A549 (cell line): ENCODE results near the gene PPP2R5E. TPM values are rescaled to one million over a fixed set of nuclear protein-coding genes. Genes with fewer than 3 reads are reported as not detected.

ENCODE experiments used
- ATAC-seq, 2 experiments: fragments of 200-7000 bp in 1 of 2; fragments of >200 bp in 1 of 2; cut with Nextera tagmentation in 1 of 2; cut with Tn5 transposase in 1 of 2; 3 replicates each; pipeline versions ENCODE4 v1.8.0 to v1.9.1; 2018 to 2020; ENCODE audit warnings: mild to moderate bottlenecking in 1 of 2, moderate library complexity in 1 of 2
- CTCF ChIA-PET: fragments of 300-600 bp; sonication (Branson Sonifier 250); formaldehyde crosslinking; extraction: SDS; loops from one replicate; lab custom pipeline; 2021; ENCODE audit warnings: antibody characterized with exemption, inconsistent platforms; lab: Yijun Ruan, JAX
- POLR2A ChIA-PET: fragments of 350-600 bp; formaldehyde crosslinking; extraction: SDS; loops from one replicate; lab custom pipeline; 2021; ENCODE audit warnings: antibody characterized with exemption, inconsistent platforms; lab: Yijun Ruan, JAX
- DNase-seq, 2 experiments: peaks; one replicate each; pipeline versions ENCODE4 v3.0.0 to v3.0.0-alpha.2; 2011 to 2016; ENCODE audit warnings: low read depth in 1 of 2, low spot score in 1 of 2
- FAIRE-seq: peaks from 2 replicates; lab custom pipeline; 2011; peaks lifted over from hg19 to GRCh38; lab: Jason Lieb, UNC
- H3K27ac ChIP-seq, 2 experiments: fragments of >200 bp; sonication (Bioruptor Twin); formaldehyde crosslinking; 3 replicates each; pipeline ENCODE4 v1.5.1; 2016 to 2017
- H3K4me1 ChIP-seq: fragments of >200 bp; sonication (Bioruptor Twin); formaldehyde crosslinking; 3 replicates; pipeline ENCODE4 v1.6.1; 2016
- H3K4me2 ChIP-seq: fragments of >200 bp; sonication (Bioruptor Twin); formaldehyde crosslinking; 3 replicates; pipeline ENCODE4 v1.6.1; 2016
- H3K4me3 ChIP-seq: fragments of >200 bp; sonication (Bioruptor Twin); formaldehyde crosslinking; 3 replicates; pipeline ENCODE4 v1.5.1; 2016
- H3K9me3 ChIP-seq: fragments of >200 bp; sonication (Bioruptor Twin); formaldehyde crosslinking; 3 replicates; pipeline ENCODE4 v1.6.1; 2016
- BHLHE40 ChIP-seq: IDR thresholded peaks from 2 replicates; pipeline ENCODE4 v1.6.1; 2012; ENCODE audit warnings: low read depth, low read length, inconsistent platforms
- CBX8 ChIP-seq: fragments of 200-600 bp; sonication (generic); IDR thresholded peaks from 2 replicates; pipeline ENCODE4 v1.6.1; 2016
- CHD2 ChIP-seq: fragments of 150-350 bp; IDR thresholded peaks from 2 replicates; pipeline ENCODE4 v1.6.1; 2014; ENCODE audit warnings: low read length; ENCODE audit not compliant: partially characterized antibody
- CHD4 ChIP-seq: fragments of 200-600 bp; sonication (generic); IDR thresholded peaks from 2 replicates; pipeline ENCODE4 v1.6.1; 2016; ENCODE audit warnings: antibody characterized with exemption, mild to moderate bottlenecking, borderline replicate concordance
- E2F6 ChIP-seq: IDR thresholded peaks from 2 replicates; pipeline ENCODE4 v1.6.1; 2012; ENCODE audit warnings: low read depth, borderline replicate concordance
- EHF ChIP-seq: fragments of 250-450 bp; sonication (Bioruptor Pico); IDR thresholded peaks from 2 replicates; pipeline ENCODE4 v1.5.0; 2020; ENCODE audit warnings: mild to moderate bottlenecking
- ESRRA ChIP-seq: fragments of 150-350 bp; IDR thresholded peaks from 2 replicates; pipeline ENCODE4 v1.6.1; 2014; ENCODE audit warnings: mild to moderate bottlenecking, low read length, borderline replicate concordance
- GATA3 ChIP-seq: IDR thresholded peaks from 2 replicates; pipeline ENCODE4 v1.6.1; 2012; ENCODE audit warnings: borderline replicate concordance
- HES2 ChIP-seq: fragments of >200 bp; sonication (Bioruptor Twin); formaldehyde crosslinking; IDR thresholded peaks from 2 replicates; pipeline ENCODE4 v1.6.1; 2016
- HOXB13 ChIP-seq: fragments of 250-450 bp; sonication (Bioruptor Pico); IDR thresholded peaks from 2 replicates; pipeline ENCODE4 v1.5.0; 2020; ENCODE audit warnings: low read depth, mild to moderate bottlenecking, moderate library complexity
- HOXB5 ChIP-seq: fragments of 250-450 bp; sonication (Bioruptor Pico); IDR thresholded peaks from 2 replicates; pipeline ENCODE4 v1.5.0; 2020; ENCODE audit warnings: mild to moderate bottlenecking, moderate library complexity
- JUN ChIP-seq, 2 experiments: fragments of >200 bp; sonication (Bioruptor Twin); formaldehyde crosslinking; IDR thresholded peaks; 2 replicates in 1 of 2; 3 replicates in 1 of 2; pipeline ENCODE4 v1.6.1; 2016 to 2017
- JUNB ChIP-seq: fragments of >200 bp; sonication (Bioruptor Twin); formaldehyde crosslinking; IDR thresholded peaks from 2 replicates; pipeline ENCODE4 v1.6.1; 2016
- KDM5A ChIP-seq: fragments of 200-600 bp; sonication (generic); IDR thresholded peaks from 2 replicates; pipeline ENCODE4 v1.6.1; 2016; ENCODE audit warnings: antibody characterized with exemption, mild to moderate bottlenecking
- MAFK ChIP-seq: fragments of 450-650 bp; IDR thresholded peaks from 2 replicates; pipeline ENCODE4 v1.6.1; 2014; ENCODE audit not compliant: partially characterized antibody
- MAZ ChIP-seq: fragments of 150-350 bp; IDR thresholded peaks from 2 replicates; pipeline ENCODE4 v1.6.1; 2014; ENCODE audit warnings: antibody characterized with exemption, low read depth, low read length, borderline replicate concordance
- NPAS2 ChIP-seq: fragments of 250-450 bp; sonication (Bioruptor Pico); IDR thresholded peaks from 2 replicates; pipeline ENCODE4 v1.8.0; 2022; ENCODE audit warnings: mild to moderate bottlenecking, moderate library complexity, borderline replicate concordance
- RARB ChIP-seq: fragments of 250-450 bp; sonication (Bioruptor Pico); IDR thresholded peaks from 2 replicates; pipeline ENCODE4 v1.8.0; 2021; ENCODE audit warnings: mild to moderate bottlenecking, moderate library complexity
- SMC3 ChIP-seq: fragments of >200 bp; sonication (Bioruptor Twin); formaldehyde crosslinking; IDR thresholded peaks from 3 replicates; pipeline ENCODE4 v1.6.1; 2018; ENCODE audit warnings: inconsistent platforms
- TFCP2L1 ChIP-seq: fragments of 250-450 bp; sonication (Bioruptor Pico); IDR thresholded peaks from 2 replicates; pipeline ENCODE4 v1.5.0; 2021; ENCODE audit warnings: mild to moderate bottlenecking
- USF2 ChIP-seq: fragments of 450-650 bp; IDR thresholded peaks from 2 replicates; pipeline ENCODE4 v1.6.1; 2014; ENCODE audit warnings: antibody characterized with exemption
- ZC3H11A ChIP-seq: fragments of 450-650 bp; IDR thresholded peaks from 2 replicates; pipeline ENCODE4 v1.6.1; 2014; ENCODE audit warnings: antibody characterized with exemption, mild to moderate bottlenecking
- ZSCAN20 ChIP-seq: fragments of 250-450 bp; sonication (Bioruptor Pico); IDR thresholded peaks from 2 replicates; pipeline ENCODE4 v1.8.0; 2022; ENCODE audit warnings: mild to moderate bottlenecking, moderate library complexity
- WGBS: methylation state at CpG from one replicate; pipeline ENCODE4 v1.1.6; 2017; ENCODE audit errors: missing lambda C conversion rate; 5-methylcytosine and 5-hydroxymethylcytosine counted together
- polyA plus RNA-seq, 4 experiments: library from polyadenylated mRNA; depleted of rRNA in 3 of 4; stranded (reverse); fragments of >200 nt; fragmentation: RNase III in 1 of 4; extraction: RNeasy Plus Mini Kit Qiagen cat#74134 plus additional on column Dnase treatment in 1 of 4; gene quantifications; 2 replicates in 3 of 4; 3 replicates in 1 of 4; pipeline ENCODE4 v1.2.3, GENCODE V29; 2011 to 2017
- TF ChIP-seq, protein P1 (sequence below): fragments of 250-450 bp; sonication (Bioruptor Pico); IDR thresholded peaks from 2 replicates; pipeline ENCODE4 v1.5.0; 2021; ENCODE audit warnings: mild to moderate bottlenecking, moderate library complexity, borderline replicate concordance
- TF ChIP-seq, protein P2 (sequence below): fragments of 250-450 bp; sonication (Bioruptor Pico); IDR thresholded peaks from 2 replicates; pipeline ENCODE4 v1.5.0; 2020; ENCODE audit warnings: low read depth, mild to moderate bottlenecking, moderate library complexity
- TF ChIP-seq, protein P3 (sequence below): IDR thresholded peaks from 2 replicates; pipeline ENCODE4 v1.6.1; 2012

The PPP2R5E gene
- polyA plus RNA-seq, 2 of the 4 experiments (the other 2 are of a cell fraction): 21.4 to 23.2 TPM

- TF ChIP-seq NPAS2 (CRISPR knock-in tag) (no peak), ESRRA (no peak), CBX8 (no peak)
Observed at GRCh38 chr14:63361790-63362189, 181.4 kb downstream of the PPP2R5E start (continued).

GRCh38 chr14:63357841-63358240 lies 185.3 kb downstream of the PPP2R5E start:
- Histone ChIP-seq H3K4me3 (no peak overlapping the region), H3K4me2 (no peak overlapping the region), H3K9me3 (no peaks in the 10 kb centered on the region), H3K27ac (no peak overlapping the region), H3K4me1 (no peaks in the 10 kb centered on the region)
- DNase-seq (no peak), FAIRE-seq (no peak), ATAC-seq (no peak)
- TF ChIP-seq NPAS2 (CRISPR knock-in tag) (no peak), JUNB (no peak), MAZ (no peak), ZC3H11A (no peak), ZSCAN20 (CRISPR knock-in tag) (no peak), HOXB5 (no peak), JUN (IDR thresholded peaks at IDR 0.05) (no peak), RARB (CRISPR knock-in tag) (no peak), BHLHE40 (no peak), CHD2 (no peak), MAFK (no peak), E2F6 (no peak), HES2 (no peak), SMC3 (no peak), GATA3 (no peak), KDM5A (no peak)
- TF ChIP-seq, protein P1, sequence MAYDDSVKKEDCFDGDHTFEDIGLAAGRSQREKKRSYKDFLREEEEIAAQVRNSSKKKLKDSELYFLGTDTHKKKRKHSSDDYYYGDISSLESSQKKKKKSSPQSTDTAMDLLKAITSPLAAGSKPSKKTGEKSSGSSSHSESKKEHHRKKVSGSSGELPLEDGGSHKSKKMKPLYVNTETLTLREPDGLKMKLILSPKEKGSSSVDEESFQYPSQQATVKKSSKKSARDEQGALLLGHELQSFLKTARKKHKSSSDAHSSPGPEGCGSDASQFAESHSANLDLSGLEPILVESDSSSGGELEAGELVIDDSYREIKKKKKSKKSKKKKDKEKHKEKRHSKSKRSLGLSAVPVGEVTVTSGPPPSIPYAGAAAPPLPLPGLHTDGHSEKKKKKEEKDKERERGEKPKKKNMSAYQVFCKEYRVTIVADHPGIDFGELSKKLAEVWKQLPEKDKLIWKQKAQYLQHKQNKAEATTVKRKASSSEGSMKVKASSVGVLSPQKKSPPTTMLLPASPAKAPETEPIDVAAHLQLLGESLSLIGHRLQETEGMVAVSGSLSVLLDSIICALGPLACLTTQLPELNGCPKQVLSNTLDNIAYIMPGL (CRISPR knock-in tag): no peak
- TF ChIP-seq, protein P2, sequence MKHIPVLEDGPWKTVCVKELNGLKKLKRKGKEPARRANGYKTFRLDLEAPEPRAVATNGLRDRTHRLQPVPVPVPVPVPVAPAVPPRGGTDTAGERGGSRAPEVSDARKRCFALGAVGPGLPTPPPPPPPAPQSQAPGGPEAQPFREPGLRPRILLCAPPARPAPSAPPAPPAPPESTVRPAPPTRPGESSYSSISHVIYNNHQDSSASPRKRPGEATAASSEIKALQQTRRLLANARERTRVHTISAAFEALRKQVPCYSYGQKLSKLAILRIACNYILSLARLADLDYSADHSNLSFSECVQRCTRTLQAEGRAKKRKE (CRISPR knock-in tag): no peak
- ChIA-PET CTCF (interaction anchor here (1.2 kb wide), 1 partner anchor 80 kb away, joined by 4 read pairs; no protein-coding TSS in a partner anchor), POLR2A (no interaction called here)
- WGBS: 39% methylated on average over 7 of the region's 7 CpGs

DNA sequence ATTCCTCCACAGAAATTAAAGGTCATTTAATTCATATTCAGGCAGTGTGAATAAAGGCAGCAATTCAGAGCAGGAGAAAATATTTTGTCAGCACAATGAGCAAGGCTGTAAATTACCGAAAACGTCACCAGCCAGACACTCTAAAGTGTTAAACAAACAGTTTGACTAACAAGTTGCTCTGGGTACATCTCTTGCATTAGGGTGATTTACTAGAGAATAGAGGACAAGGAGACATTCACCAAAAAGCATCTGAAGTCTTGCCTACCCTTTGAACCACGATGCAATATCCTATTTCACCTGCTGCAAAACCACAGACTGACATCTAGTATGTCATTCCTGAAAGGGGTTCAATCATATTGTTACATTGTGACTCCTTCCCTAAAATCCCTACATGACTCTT lies 197.4 kb downstream of the PPP2R5E start:
- no peak overlapping the region for H3K27ac ChIP-seq
- no peak for TF ChIP-seq EHF
- TF ChIP-seq, all 56 proteins: peak for 0
- WGBS: 41% methylated on average over 3 of the region's 3 CpGs
- FAIRE-seq (no peak), ATAC-seq (no peak), DNase-seq (no peak)
- Histone ChIP-seq H3K4me3 (no peak overlapping the region), H3K4me2 (no peak overlapping the region), H3K4me1 (peaks cover 7% of the 10 kb centered on the region; the same call in 1 of the 3 replicates), H3K9me3 (no peaks in the 10 kb centered on the region)
- ChIA-PET CTCF (no interaction called here), POLR2A (no interaction called here)

- no peak for DNase-seq
- TF ChIP-seq, protein P3, sequence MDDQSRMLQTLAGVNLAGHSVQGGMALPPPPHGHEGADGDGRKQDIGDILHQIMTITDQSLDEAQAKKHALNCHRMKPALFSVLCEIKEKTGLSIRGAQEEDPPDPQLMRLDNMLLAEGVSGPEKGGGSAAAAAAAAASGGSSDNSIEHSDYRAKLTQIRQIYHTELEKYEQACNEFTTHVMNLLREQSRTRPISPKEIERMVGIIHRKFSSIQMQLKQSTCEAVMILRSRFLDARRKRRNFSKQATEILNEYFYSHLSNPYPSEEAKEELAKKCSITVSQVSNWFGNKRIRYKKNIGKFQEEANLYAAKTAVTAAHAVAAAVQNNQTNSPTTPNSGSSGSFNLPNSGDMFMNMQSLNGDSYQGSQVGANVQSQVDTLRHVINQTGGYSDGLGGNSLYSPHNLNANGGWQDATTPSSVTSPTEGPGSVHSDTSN: no peak
- TF ChIP-seq ZC3H11A: no peak
- no peak for TF ChIP-seq CHD4
- TF ChIP-seq TFCP2L1 (CRISPR knock-in tag): no peak
- no peak for TF ChIP-seq HOXB13 (CRISPR knock-in tag)
- TF ChIP-seq BHLHE40: no peak
- TF ChIP-seq CHD2: no peak
- TF ChIP-seq CBX8: no peak
- no peak for TF ChIP-seq USF2
- H3K27ac ChIP-seq: no peak overlapping the region
- H3K9me3 ChIP-seq: no peaks in the 10 kb centered on the region
- FAIRE-seq: no peak
- POLR2A ChIA-PET: no interaction called here
- WGBS: 83% methylated on average over 4 of the region's 4 CpGs
- H3K4me2 ChIP-seq: no peak overlapping the region
- peaks cover 7% of the 10 kb centered on the region; the same call in 1 of the 3 replicates for H3K4me1 ChIP-seq
- CTCF ChIA-PET: no interaction called here
- ATAC-seq: no peak
- no peak overlapping the region for H3K4me3 ChIP-seq
Observed at GRCh38 chr14:63344336-63344735, 198.8 kb downstream of the PPP2R5E start.
